SK-N-SH treated with all-trans-retinoic acid at 6 μM for 48 hours (cell line): ENCODE measurements around the gene CHST12.

Experiments
- ARNTL ChIP-seq: fragments of 450-650 bp; formaldehyde crosslinking; IDR thresholded peaks from 2 replicates; pipeline ENCODE4 v1.5.0; 2020; ENCODE audit warnings: low read depth, mild to moderate bottlenecking, moderate library complexity, borderline replicate concordance
- ZNF565 ChIP-seq: fragments of 450-650 bp; formaldehyde crosslinking; conservative IDR thresholded peaks from 2 replicates; pipeline ENCODE4 v1.5.0; 2020; ENCODE audit warnings: low read depth, mild to moderate bottlenecking, moderate library complexity

DNA sequence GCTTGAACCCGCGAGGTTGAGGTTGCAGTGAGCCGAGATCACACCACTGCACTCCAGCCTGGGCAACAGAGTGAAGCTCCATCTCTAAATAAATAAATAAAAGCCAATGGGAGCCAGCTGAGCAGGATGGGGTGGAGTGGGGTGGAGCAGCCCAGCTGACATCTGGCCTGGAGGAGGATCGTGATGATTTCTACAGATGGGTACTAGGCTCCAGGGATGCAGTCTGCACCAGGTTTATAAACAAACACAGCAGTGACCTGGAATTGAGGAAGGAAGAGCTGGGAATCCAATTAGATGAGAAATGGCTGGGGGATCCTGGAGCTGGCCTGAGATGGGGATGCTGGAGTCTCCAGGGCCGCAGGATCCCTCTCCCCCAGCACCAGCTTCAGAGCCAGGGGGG lies 80.1 kb downstream of the CHST12 start:
- no peak for TF ChIP-seq ZNF565
- TF ChIP-seq ARNTL (CRISPR knock-in tag): no peak
